Breast epithelium (tissue), 4 donors: ENCODE measurements around the gene CCDC47. TPM values are rescaled to one million over a fixed set of nuclear protein-coding genes. Genes with fewer than 3 reads are reported as not detected.

Source experiments
- DNase-seq, 2 donors: peaks; one replicate each; pipeline ENCODE4 v3.0.0-alpha.2; 2019; ENCODE audit warnings: low spot score in 2 of 2
- H3K27ac ChIP-seq, 2 donors: fragments of 200-600 bp; sonication (generic) in 1 of 2; one replicate each; pipeline ENCODE4 v1.5.1; 2016 to 2019; ENCODE audit warnings: mild to moderate bottlenecking in 1 of 2
- H3K27me3 ChIP-seq, 2 donors: fragments of 200-600 bp; sonication (generic) in 1 of 2; one replicate each; pipeline versions ENCODE4 v1.5.1 to v1.6.0; 2017 to 2019; ENCODE audit warnings: control low read depth in 1 of 2, mild to moderate bottlenecking in 1 of 2
- H3K36me3 ChIP-seq: fragments of 200-600 bp; one replicate; pipeline ENCODE4 v1.5.1; 2019
- H3K4me1 ChIP-seq, 2 donors: fragments of 200-600 bp; sonication (generic); one replicate each; pipeline ENCODE4 v1.5.1; 2016 to 2019; ENCODE audit warnings: control low read depth in 1 of 2
- H3K4me3 ChIP-seq, 3 donors: fragments of 200-600 bp; sonication (generic); 1 replicate in 2 of 3; 2 replicates in 1 of 3; pipeline ENCODE4 v1.5.1; 2016 to 2019; ENCODE audit warnings: mild to moderate bottlenecking in 3 of 3, moderate library complexity in 2 of 3
- H3K9me3 ChIP-seq, 2 donors: fragments of 200-600 bp; sonication (generic) in 1 of 2; one replicate each; pipeline ENCODE4 v1.5.1; 2016 to 2019; ENCODE audit warnings: control low read depth in 1 of 2
- CTCF ChIP-seq, 3 donors: fragments of 450-650 bp; IDR thresholded peaks; one replicate each; pipeline ENCODE4 v1.5.1; 2016 to 2017; ENCODE audit warnings: antibody characterized with exemption in 3 of 3, mild to moderate bottlenecking in 3 of 3, moderate library complexity in 3 of 3
- POLR2A ChIP-seq: fragments of 450-650 bp; IDR thresholded peaks from one replicate; pipeline ENCODE4 v1.6.1; 2016; ENCODE audit warnings: antibody characterized with exemption, mild to moderate bottlenecking, moderate library complexity
- POLR2AphosphoS5 ChIP-seq, 3 donors: sonication (generic); formaldehyde crosslinking; IDR thresholded peaks; one replicate each; pipeline ENCODE4 v1.6.1; 2017; ENCODE audit warnings: antibody characterized with exemption in 3 of 3
- intact Hi-C: fragments of 100-400 bp; cut with DNase I; formaldehyde crosslinking; loops from one replicate; pipeline ENCODE4 v1.15.1; 2023; ENCODE audit warnings: low total_unique reads
- total RNA-seq, 3 donors: library from RNA; depleted of rRNA; stranded (reverse); fragments of >200 nt; gene quantifications; one replicate each; pipeline ENCODE4 v1.1.0, GENCODE V29; 2016

The CCDC47 gene
- total RNA-seq, 3 donors from 2014 or later: 54.1 to 89.5 (median 81.7) TPM

GRCh38 chr17:63783522-63783921, 10.1 kb upstream of the CCDC47 start:
- H3K27me3 ChIP-seq: no peaks in the 10 kb centered on the region
- no peak overlapping the region for H3K4me3 ChIP-seq
- DNase-seq: no peak
- no peaks in the 10 kb centered on the region for H3K36me3 ChIP-seq
- intact Hi-C loops: no loop called here
- H3K4me1 ChIP-seq: peaks cover 0 to 5% of the 10 kb centered on the region in 2 donors
- H3K9me3 ChIP-seq: no peaks in the 10 kb centered on the region
- TF ChIP-seq POLR2A (no peak), POLR2AphosphoS5 (IDR thresholded peaks at IDR 0.05) (no peak), CTCF (IDR thresholded peaks at IDR 0.05) (no peak)
- H3K27ac ChIP-seq: no peak overlapping the region

- Histone ChIP-seq H3K4me1 (peaks cover 3 to 5% of the 10 kb centered on the region in 2 donors), H3K4me3 (no peak overlapping the region), H3K27ac (no peak overlapping the region), H3K27me3 (no peaks in the 10 kb centered on the region), H3K9me3 (no peaks in the 10 kb centered on the region), H3K36me3 (no peaks in the 10 kb centered on the region)
- intact Hi-C loops: no loop called here
- no peak for TF ChIP-seq CTCF (IDR thresholded peaks at IDR 0.05)
- TF ChIP-seq POLR2AphosphoS5 (IDR thresholded peaks at IDR 0.05): no peak
- no peak for TF ChIP-seq POLR2A
- DNase-seq: no peak
Observed at GRCh38 chr17:63780928-63781327, 7.5 kb upstream of the CCDC47 start.

- H3K4me3 ChIP-seq: no peak overlapping the region
- no peak for TF ChIP-seq POLR2A
- no peak for TF ChIP-seq CTCF (IDR thresholded peaks at IDR 0.05)
- TF ChIP-seq POLR2AphosphoS5 (IDR thresholded peaks at IDR 0.05): no peak
- H3K4me1 ChIP-seq: peaks cover 7 to 10% of the 10 kb centered on the region in 2 donors
Observed at GRCh38 chr17:63780507-63780906, 7.1 kb upstream of the CCDC47 start.

GRCh38 chr17:63775420-63775819, 2.0 kb upstream of the CCDC47 start:
- DNase-seq: no peak
- H3K9me3 ChIP-seq: no peaks in the 10 kb centered on the region
- intact Hi-C loops: no loop called here
- H3K4me3 ChIP-seq: peak overlapping the region; percentile 73 to 99 (median 84)
- H3K4me1 ChIP-seq: peaks cover 8 to 14% of the 10 kb centered on the region in 2 donors
- no peaks in the 10 kb centered on the region for H3K27me3 ChIP-seq
- no peaks in the 10 kb centered on the region for H3K36me3 ChIP-seq
- TF ChIP-seq POLR2A: no peak
- TF ChIP-seq CTCF (IDR thresholded peaks at IDR 0.05): no peak
- no peak for TF ChIP-seq POLR2AphosphoS5 (IDR thresholded peaks at IDR 0.05)
- H3K27ac ChIP-seq: peak overlapping the region; percentile 95 to 98

More at GRCh38 chr17:63780507-63780906, 7.1 kb upstream of the CCDC47 start:
- Histone ChIP-seq H3K9me3 (no peaks in the 10 kb centered on the region), H3K36me3 (no peaks in the 10 kb centered on the region), H3K27me3 (no peaks in the 10 kb centered on the region), H3K27ac (peak overlapping the region in 1 of 2 donors; percentile 3)
- intact Hi-C loops: no loop called here
- no peak for DNase-seq

GRCh38 chr17:63774969-63775265, 1.5 kb upstream of the CCDC47 start:
- Histone ChIP-seq H3K36me3 (no peaks in the 10 kb centered on the region), H3K27ac (peak overlapping the region; percentile 95 to 98), H3K4me3 (peak overlapping the region; percentile 73 to 99 (median 84)), H3K9me3 (no peaks in the 10 kb centered on the region), H3K4me1 (peaks cover 8 to 14% of the 10 kb centered on the region in 2 donors), H3K27me3 (no peaks in the 10 kb centered on the region)
- intact Hi-C loops: no loop called here
- TF ChIP-seq POLR2AphosphoS5 (IDR thresholded peaks at IDR 0.05): no peak
- no peak for TF ChIP-seq CTCF (IDR thresholded peaks at IDR 0.05)
- no peak for TF ChIP-seq POLR2A
- DNase-seq: no peak
